A549 (cell line): ENCODE measurements around the gene DEXI.

ENCODE experiments used
- CTCF ChIP-seq: fragments of >200 bp; sonication (Bioruptor Twin); formaldehyde crosslinking; IDR thresholded peaks from 3 replicates; pipeline ENCODE4 v1.5.1; 2016
- POLR2A ChIP-seq: IDR thresholded peaks from 2 replicates; pipeline ENCODE4 v1.6.1; 2012; ENCODE audit warnings: mild to moderate bottlenecking, low read length
- RAD21 ChIP-seq, 2 experiments: fragments of >200 bp in 1 of 2; sonication (Bioruptor Twin) in 1 of 2; formaldehyde crosslinking in 1 of 2; IDR thresholded peaks in 1 of 2; conservative IDR thresholded peaks in 1 of 2; 2 replicates in 1 of 2; 3 replicates in 1 of 2; pipeline ENCODE4 v1.6.1; 2012 to 2018; ENCODE audit warnings: inconsistent platforms in 1 of 2
- ZNF302 ChIP-seq: fragments of 250-450 bp; sonication (Bioruptor Pico); IDR thresholded peaks from 2 replicates; pipeline ENCODE4 v1.9.0; 2021; ENCODE audit warnings: inconsistent platforms, mild to moderate bottlenecking, moderate library complexity
- TF ChIP-seq, protein P1 (sequence below): IDR thresholded peaks from 2 replicates; pipeline ENCODE4 v1.6.1; 2012; ENCODE audit warnings: low read depth, borderline replicate concordance

DNA sequence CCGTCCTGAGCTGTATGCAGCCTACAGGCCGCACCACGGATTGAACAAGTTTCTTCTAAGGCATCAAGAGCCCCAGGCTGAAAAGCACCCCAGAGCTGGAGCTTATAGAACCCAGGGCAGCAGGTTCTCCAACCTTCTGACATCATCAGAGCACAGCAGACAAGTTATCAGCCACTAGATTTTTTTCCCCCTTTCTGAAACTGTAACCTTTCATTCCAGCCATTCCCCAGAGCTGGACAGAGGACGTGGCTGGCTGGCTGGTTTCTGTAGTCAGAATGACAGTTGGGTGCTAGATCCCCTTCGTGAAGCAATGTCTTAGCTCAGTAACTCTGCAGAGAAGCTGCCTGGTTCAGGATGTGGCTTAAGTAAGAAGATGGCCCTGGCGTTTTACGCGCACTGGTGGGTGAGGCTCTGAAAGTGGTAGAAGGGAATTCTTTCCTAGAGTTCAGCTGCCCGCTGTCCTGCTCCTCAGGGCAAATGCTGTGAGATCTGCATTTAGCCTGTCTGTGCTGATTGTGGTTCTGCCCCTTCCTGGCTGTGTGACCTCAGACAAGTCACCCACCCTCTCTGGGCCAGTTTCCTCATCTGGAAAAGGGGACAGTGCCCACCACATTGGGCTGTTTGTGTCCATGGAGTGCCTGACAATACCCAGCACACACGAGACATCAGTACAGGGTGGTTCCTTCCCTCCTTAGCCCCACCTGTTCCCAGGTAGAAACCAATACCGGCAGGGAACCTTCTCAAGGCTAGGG, 9.1 kb downstream of the DEXI start:
- no peak for TF ChIP-seq ZNF302 (CRISPR knock-in tag)
- no peak for TF ChIP-seq POLR2A
- TF ChIP-seq CTCF, result no peak
- no peak for TF ChIP-seq RAD21 (conservative IDR thresholded peaks at IDR 0.05 in 1 of 2, IDR thresholded peaks at IDR 0.05 in 1 of 2)
- TF ChIP-seq, protein P1, sequence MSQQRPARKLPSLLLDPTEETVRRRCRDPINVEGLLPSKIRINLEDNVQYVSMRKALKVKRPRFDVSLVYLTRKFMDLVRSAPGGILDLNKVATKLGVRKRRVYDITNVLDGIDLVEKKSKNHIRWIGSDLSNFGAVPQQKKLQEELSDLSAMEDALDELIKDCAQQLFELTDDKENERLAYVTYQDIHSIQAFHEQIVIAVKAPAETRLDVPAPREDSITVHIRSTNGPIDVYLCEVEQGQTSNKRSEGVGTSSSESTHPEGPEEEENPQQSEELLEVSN, result no peak
